ENCODE results near the gene ATAD3A. TPM values are rescaled to one million over a fixed set of nuclear protein-coding genes. Genes with fewer than 3 reads are reported as not detected.

Gene ATAD3A
- total RNA-seq, 3 donors from 2014 or later (not counting 1 experiment from before 2014, with no cell fraction given), result 17.3 to 37.3 (median 22.2) TPM

GRCh38 chr1:1536938-1537546 lies 25.1 kb downstream of the ATAD3A start:
- H3K4me3 Mint-ChIP-seq, result no peak overlapping the region
- H3K27ac Mint-ChIP-seq, result no peak overlapping the region
- TF ChIP-seq, protein P1, sequence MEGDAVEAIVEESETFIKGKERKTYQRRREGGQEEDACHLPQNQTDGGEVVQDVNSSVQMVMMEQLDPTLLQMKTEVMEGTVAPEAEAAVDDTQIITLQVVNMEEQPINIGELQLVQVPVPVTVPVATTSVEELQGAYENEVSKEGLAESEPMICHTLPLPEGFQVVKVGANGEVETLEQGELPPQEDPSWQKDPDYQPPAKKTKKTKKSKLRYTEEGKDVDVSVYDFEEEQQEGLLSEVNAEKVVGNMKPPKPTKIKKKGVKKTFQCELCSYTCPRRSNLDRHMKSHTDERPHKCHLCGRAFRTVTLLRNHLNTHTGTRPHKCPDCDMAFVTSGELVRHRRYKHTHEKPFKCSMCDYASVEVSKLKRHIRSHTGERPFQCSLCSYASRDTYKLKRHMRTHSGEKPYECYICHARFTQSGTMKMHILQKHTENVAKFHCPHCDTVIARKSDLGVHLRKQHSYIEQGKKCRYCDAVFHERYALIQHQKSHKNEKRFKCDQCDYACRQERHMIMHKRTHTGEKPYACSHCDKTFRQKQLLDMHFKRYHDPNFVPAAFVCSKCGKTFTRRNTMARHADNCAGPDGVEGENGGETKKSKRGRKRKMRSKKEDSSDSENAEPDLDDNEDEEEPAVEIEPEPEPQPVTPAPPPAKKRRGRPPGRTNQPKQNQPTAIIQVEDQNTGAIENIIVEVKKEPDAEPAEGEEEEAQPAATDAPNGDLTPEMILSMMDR (IDR thresholded peaks at IDR 0.05), result no peak
- no peaks in the 10 kb centered on the region for H3K36me3 Mint-ChIP-seq
- H3K9me3 Mint-ChIP-seq, result no peaks in the 10 kb centered on the region
- peaks cover 12% of the 10 kb centered on the region for H3K4me1 ChIP-seq (ENCODE audit: control insufficient read depth, insufficient read depth, low read length)
- H3K36me3 ChIP-seq (ENCODE audit: control insufficient read depth, insufficient read depth, low read length), result no peaks in the 10 kb centered on the region
- no peaks in the 10 kb centered on the region for H3K9me3 ChIP-seq (ENCODE audit: control insufficient read depth, insufficient read depth, low read length)
- H3K27me3 Mint-ChIP-seq (ENCODE audit: low read depth in 2 of 2), result no peaks in the 10 kb centered on the region
- no peaks in the 10 kb centered on the region for H3K27me3 ChIP-seq (ENCODE audit: control insufficient read depth, insufficient read depth, low read length)
- intact Hi-C loops (cut with micrococcal nuclease), result no loop called here
- DNase-seq (no peak), ATAC-seq (no peak)
- no peaks in the 10 kb centered on the region for H3K4me1 Mint-ChIP-seq
- no peak overlapping the region for H3K27ac ChIP-seq (ENCODE audit: low read length)
- H3K4me3 ChIP-seq (ENCODE audit: low read length), result no peak overlapping the region
- WGBS (ENCODE audit: insufficient coverage), result 93% methylated on average over 15 of the region's 15 CpGs

DNA sequence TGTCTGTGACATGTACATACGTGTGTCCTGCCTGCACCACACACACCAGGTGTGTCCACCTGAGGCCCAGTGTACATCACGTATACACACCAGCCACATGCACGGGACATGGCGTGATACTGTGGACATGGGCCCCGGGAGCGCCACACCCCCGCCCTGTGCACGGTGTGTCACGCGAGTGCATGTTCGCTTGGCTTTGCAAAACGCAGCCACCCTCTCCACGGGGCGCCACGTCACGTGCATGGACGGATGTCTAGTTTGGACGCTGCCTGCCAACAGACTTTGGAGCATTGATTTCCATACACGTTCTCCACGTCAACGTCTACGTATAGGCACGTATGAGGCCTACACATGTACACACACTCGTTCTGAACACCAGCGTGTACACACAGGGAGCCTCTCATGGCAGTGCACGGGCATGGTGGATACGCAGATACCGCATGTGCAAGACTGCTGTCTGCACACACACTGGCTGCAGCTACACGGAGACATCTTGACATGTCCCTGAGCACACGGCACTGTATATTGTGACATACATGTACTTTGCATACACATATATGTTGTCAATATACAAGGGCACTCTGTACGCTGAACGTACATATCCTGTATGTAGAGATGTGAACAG lies 25.8 kb downstream of the ATAD3A start:
- H3K27ac ChIP-seq (ENCODE audit: low read length), result no peak overlapping the region
- H3K27me3 ChIP-seq (ENCODE audit: control insufficient read depth, insufficient read depth, low read length), result no peaks in the 10 kb centered on the region
- TF ChIP-seq, protein P1 (IDR thresholded peaks at IDR 0.05), result no peak
- H3K36me3 ChIP-seq (ENCODE audit: control insufficient read depth, insufficient read depth, low read length), result peaks cover 2% of the 10 kb centered on the region
- no peaks in the 10 kb centered on the region for H3K9me3 Mint-ChIP-seq
- intact Hi-C loops (cut with micrococcal nuclease), result no loop called here
- H3K4me3 Mint-ChIP-seq, result peak overlapping the region; percentile 13
- no peak overlapping the region for H3K4me3 ChIP-seq (ENCODE audit: low read length)
- DNase-seq (no peak), ATAC-seq (no peak)
- H3K27me3 Mint-ChIP-seq (ENCODE audit: low read depth in 2 of 2), result no peaks in the 10 kb centered on the region
- peaks cover 12% of the 10 kb centered on the region for H3K4me1 ChIP-seq (ENCODE audit: control insufficient read depth, insufficient read depth, low read length)
- H3K9me3 ChIP-seq (ENCODE audit: control insufficient read depth, insufficient read depth, low read length), result no peaks in the 10 kb centered on the region
- 96% methylated on average over 32 of the region's 32 CpGs for WGBS (ENCODE audit: insufficient coverage)
- no peaks in the 10 kb centered on the region for H3K36me3 Mint-ChIP-seq
- H3K4me1 Mint-ChIP-seq, result no peaks in the 10 kb centered on the region
- no peak overlapping the region for H3K27ac Mint-ChIP-seq

DNA sequence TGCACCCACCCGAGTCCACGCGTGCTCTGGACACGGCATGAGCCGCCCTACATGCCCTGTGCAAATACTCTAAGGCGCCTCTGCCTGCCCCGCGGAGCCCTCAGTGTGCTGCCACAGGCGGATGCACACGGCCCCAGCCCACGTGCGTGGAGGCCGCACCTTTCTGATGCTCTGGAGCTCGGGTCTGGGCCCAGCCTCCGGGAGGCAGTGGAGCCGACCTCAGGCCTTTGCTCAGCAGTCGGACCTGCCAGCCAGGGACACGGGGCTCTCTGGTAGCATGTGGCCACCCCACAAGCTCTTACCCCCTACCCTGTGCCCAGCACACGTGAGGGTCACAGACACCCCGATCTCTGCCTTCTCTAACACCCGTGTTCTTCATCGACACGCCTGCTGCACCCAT lies 26.4 kb downstream of the ATAD3A start:
- H3K4me1 ChIP-seq (ENCODE audit: control insufficient read depth, insufficient read depth, low read length), result peaks cover 12% of the 10 kb centered on the region
- TF ChIP-seq, protein P1 (IDR thresholded peaks at IDR 0.05), result no peak
- Mint-ChIP-seq H3K4me1 (no peaks in the 10 kb centered on the region), H3K27me3 (ENCODE audit: low read depth in 2 of 2) (no peaks in the 10 kb centered on the region), H3K4me3 (peak overlapping the region; percentile 28), H3K9me3 (no peaks in the 10 kb centered on the region), H3K27ac (no peak overlapping the region), H3K36me3 (no peaks in the 10 kb centered on the region)
- no peak for ATAC-seq
- H3K27me3 ChIP-seq (ENCODE audit: control insufficient read depth, insufficient read depth, low read length), result no peaks in the 10 kb centered on the region
- H3K9me3 ChIP-seq (ENCODE audit: control insufficient read depth, insufficient read depth, low read length), result no peaks in the 10 kb centered on the region
- no peak for DNase-seq
- H3K4me3 ChIP-seq (ENCODE audit: low read length), result no peak overlapping the region
- H3K36me3 ChIP-seq (ENCODE audit: control insufficient read depth, insufficient read depth, low read length), result peaks cover 5% of the 10 kb centered on the region
- intact Hi-C loops (cut with micrococcal nuclease), result no loop called here
- WGBS (ENCODE audit: insufficient coverage), result 95% methylated on average over 23 of the region's 23 CpGs
- no peak overlapping the region for H3K27ac ChIP-seq (ENCODE audit: low read length)

DNA sequence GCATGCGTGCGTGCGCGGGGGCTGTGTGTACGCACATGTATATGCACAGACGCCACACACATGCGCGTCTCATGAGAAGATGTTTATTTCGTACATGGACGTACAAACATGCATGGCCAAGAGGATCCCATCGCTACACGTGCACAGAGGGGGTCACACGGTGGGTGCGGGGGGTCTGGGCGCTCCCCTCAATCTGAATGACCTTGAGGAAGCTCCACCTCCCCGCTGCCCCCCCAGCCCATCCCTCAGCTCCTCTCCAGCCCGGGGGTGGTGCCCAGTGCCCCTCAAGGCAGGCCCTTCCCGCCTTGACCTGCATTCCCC lies 27.0 kb downstream of the ATAD3A start:
- no peaks in the 10 kb centered on the region for H3K27me3 ChIP-seq (ENCODE audit: control insufficient read depth, insufficient read depth, low read length)
- H3K27ac ChIP-seq (ENCODE audit: low read length), result no peak overlapping the region
- H3K4me1 ChIP-seq (ENCODE audit: control insufficient read depth, insufficient read depth, low read length), result peaks cover 12% of the 10 kb centered on the region
- no peaks in the 10 kb centered on the region for H3K27me3 Mint-ChIP-seq (ENCODE audit: low read depth in 2 of 2)
- no peaks in the 10 kb centered on the region for H3K9me3 ChIP-seq (ENCODE audit: control insufficient read depth, insufficient read depth, low read length)
- peaks cover 5% of the 10 kb centered on the region for H3K36me3 ChIP-seq (ENCODE audit: control insufficient read depth, insufficient read depth, low read length)
- intact Hi-C loops (cut with micrococcal nuclease), result no loop called here
- no peak overlapping the region for H3K4me3 ChIP-seq (ENCODE audit: low read length)
- 91% methylated on average over 18 of the region's 18 CpGs for WGBS (ENCODE audit: insufficient coverage)
- no peak overlapping the region for H3K27ac Mint-ChIP-seq
- peak overlapping the region; percentile 28 for H3K4me3 Mint-ChIP-seq
- no peak for DNase-seq
- TF ChIP-seq, protein P1 (IDR thresholded peaks at IDR 0.05), result no peak
- no peaks in the 10 kb centered on the region for H3K4me1 Mint-ChIP-seq
- no peaks in the 10 kb centered on the region for H3K36me3 Mint-ChIP-seq
- ATAC-seq, result no peak
- H3K9me3 Mint-ChIP-seq, result no peaks in the 10 kb centered on the region

Data from natural killer cell (primary cell).